VCaP (cell line): ENCODE results near the gene NEDD9.

Source experiments
- H3K27ac ChIP-seq: fragments of 450-650 bp; 2 replicates; pipeline ENCODE4 v1.5.1; 2017
- TF ChIP-seq, protein P1 (sequence below): fragments of 450-650 bp; conservative IDR thresholded peaks from 2 replicates; pipeline ENCODE4 v1.5.1; 2017; ENCODE audit warnings: mild to moderate bottlenecking, moderate library complexity

NEDD9 gene

DNA sequence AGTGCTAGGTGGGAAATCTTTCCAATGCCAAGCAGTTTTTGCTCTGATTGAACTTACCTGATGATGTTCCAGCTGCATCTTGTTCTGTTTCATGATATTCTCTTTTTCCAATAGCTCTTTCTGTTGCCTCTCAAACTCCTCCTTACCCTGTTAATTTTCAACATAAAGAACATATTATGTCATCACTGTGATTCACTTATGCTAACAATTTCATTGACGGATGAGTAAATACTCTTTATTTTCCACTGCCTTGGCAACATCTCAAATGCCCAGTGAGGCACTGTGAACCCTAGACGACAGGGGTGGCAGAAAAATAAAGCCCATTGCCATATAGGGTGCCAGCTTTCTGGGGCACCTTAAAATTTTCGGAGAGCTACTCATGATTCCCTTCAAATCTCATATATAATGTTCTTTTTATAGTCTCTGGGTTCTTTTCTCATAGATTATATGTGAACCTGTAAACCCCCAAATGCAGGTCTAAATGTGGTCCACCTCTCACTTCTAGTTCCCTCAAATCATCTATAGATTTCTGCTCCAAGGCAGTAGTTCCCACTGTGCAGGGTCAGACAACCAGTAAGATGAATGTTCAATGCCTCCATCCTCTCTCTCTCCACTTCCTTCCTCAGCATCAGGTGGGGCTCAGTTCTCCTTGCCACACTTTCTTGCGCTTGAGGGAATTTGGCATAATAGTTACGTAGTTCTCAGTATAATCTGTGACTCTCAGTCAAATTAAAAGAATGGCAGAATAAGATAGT is 44.1 kb downstream of the NEDD9 start:
- TF ChIP-seq, protein P1, sequence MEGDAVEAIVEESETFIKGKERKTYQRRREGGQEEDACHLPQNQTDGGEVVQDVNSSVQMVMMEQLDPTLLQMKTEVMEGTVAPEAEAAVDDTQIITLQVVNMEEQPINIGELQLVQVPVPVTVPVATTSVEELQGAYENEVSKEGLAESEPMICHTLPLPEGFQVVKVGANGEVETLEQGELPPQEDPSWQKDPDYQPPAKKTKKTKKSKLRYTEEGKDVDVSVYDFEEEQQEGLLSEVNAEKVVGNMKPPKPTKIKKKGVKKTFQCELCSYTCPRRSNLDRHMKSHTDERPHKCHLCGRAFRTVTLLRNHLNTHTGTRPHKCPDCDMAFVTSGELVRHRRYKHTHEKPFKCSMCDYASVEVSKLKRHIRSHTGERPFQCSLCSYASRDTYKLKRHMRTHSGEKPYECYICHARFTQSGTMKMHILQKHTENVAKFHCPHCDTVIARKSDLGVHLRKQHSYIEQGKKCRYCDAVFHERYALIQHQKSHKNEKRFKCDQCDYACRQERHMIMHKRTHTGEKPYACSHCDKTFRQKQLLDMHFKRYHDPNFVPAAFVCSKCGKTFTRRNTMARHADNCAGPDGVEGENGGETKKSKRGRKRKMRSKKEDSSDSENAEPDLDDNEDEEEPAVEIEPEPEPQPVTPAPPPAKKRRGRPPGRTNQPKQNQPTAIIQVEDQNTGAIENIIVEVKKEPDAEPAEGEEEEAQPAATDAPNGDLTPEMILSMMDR = no peak
- peak overlapping the region; percentile 53 for H3K27ac ChIP-seq

DNA sequence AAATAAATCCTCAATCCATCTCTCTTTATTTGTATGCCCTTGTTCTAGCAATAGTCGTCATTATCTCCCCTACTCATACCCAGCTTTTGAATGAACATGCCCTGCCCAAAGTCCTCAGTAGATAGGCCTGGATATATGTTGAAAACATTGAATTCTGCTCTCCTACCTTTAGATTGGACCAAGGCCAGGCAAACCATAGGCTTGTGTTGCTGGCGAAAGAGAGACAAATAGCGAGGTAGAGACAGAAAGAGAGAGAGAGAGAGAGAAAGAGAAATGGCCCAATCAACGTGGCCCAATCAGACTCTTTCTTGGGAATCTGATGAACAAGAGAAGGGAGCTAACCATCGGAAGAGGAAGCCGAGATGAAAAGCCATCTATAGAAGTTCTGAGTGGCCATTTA is 45.2 kb downstream of the NEDD9 start:
- peak overlapping the region; percentile 53 for H3K27ac ChIP-seq
- TF ChIP-seq, protein P1 = no peak

- no peak overlapping the region for H3K27ac ChIP-seq
- TF ChIP-seq, protein P1 = no peak
These were observed 47.1 kb downstream of the NEDD9 start for GRCh38 chr6:11185204-11185842.

DNA sequence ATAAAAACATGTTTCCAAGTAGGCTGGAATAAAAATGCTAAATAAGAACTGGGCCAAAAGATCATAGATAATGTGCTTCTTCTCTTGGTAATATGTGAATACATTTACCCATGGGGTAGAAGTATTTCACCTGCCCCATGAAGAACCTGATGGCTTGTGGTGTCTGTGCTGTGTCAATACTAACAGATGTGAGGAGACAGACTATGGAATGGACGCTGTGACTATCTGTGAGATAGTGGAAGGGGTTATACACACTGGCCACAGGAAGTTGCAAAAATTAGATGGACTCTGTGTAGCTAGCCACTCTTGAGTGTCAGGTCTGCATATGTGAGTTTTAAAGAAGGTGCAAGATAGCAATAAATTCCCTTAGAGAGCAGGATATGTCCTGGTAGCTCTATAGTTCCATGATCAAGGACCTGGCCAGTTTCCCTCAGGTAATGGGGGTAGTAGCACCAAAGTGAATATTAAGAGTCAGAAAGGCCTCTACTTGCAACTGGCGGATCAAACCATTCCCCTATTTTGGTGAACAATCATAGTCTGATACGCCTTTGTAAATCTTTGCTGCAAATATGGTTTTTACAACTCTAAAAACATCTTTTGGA is 48.6 kb downstream of the NEDD9 start:
- TF ChIP-seq, protein P1 = no peak
- no peak overlapping the region for H3K27ac ChIP-seq

GRCh38 chr6:11181478-11182136 is 50.9 kb downstream of the NEDD9 start:
- TF ChIP-seq, protein P1 = no peak

GRCh38 chr6:11179419-11180202 is 52.9 kb downstream of the NEDD9 start:
- H3K27ac ChIP-seq = no peak overlapping the region
- TF ChIP-seq, protein P1 = no peak

More at GRCh38 chr6:11181478-11182136, 50.9 kb downstream of the NEDD9 start:
- H3K27ac ChIP-seq = no peak overlapping the region
